ENCODE data around the gene TRAPPC12. TPM values are rescaled to one million over a fixed set of nuclear protein-coding genes. Genes with fewer than 3 reads are reported as not detected.

TRAPPC12 gene
- total RNA-seq, 6 experiments from 2014 or later: 69.1 to 83.3 (median 74.8) TPM

DNA sequence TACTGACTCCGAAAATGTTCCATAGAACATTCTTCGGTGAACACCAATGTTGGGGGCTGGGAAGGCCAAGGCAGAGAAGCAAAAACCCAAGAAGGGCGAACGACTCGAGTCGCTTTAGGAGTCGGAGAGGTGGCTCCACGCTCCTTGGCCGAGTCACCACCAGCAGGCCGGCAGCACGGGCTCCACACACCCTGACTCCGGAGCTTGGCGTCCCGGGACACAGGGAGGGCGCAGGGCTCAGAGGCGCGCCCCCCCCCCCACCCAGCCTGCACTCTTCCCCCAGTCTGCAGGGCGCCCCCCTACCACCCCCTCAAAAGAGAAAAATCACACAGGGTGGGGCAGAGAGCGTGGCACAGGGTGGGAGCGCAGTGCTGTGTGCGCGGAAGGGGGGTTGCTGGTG is 147.4 kb downstream of the TRAPPC12 start:
- no peak overlapping the region for H3K4me3 Mint-ChIP-seq
- peaks cover under 1% of the 10 kb centered on the region for H3K27me3 Mint-ChIP-seq (ENCODE audit: insufficient read depth)
- H3K27ac Mint-ChIP-seq: no peak overlapping the region
- H3K36me3 Mint-ChIP-seq (ENCODE audit: low read depth): no peaks in the 10 kb centered on the region
- H3K4me1 Mint-ChIP-seq (ENCODE audit: low read depth): peaks cover 23% of the 10 kb centered on the region
- no peak for DNase-seq
- TF ChIP-seq, protein P1, sequence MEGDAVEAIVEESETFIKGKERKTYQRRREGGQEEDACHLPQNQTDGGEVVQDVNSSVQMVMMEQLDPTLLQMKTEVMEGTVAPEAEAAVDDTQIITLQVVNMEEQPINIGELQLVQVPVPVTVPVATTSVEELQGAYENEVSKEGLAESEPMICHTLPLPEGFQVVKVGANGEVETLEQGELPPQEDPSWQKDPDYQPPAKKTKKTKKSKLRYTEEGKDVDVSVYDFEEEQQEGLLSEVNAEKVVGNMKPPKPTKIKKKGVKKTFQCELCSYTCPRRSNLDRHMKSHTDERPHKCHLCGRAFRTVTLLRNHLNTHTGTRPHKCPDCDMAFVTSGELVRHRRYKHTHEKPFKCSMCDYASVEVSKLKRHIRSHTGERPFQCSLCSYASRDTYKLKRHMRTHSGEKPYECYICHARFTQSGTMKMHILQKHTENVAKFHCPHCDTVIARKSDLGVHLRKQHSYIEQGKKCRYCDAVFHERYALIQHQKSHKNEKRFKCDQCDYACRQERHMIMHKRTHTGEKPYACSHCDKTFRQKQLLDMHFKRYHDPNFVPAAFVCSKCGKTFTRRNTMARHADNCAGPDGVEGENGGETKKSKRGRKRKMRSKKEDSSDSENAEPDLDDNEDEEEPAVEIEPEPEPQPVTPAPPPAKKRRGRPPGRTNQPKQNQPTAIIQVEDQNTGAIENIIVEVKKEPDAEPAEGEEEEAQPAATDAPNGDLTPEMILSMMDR (IDR thresholded peaks at IDR 0.05): no peak
- no peaks in the 10 kb centered on the region for H3K9me3 Mint-ChIP-seq

DNA sequence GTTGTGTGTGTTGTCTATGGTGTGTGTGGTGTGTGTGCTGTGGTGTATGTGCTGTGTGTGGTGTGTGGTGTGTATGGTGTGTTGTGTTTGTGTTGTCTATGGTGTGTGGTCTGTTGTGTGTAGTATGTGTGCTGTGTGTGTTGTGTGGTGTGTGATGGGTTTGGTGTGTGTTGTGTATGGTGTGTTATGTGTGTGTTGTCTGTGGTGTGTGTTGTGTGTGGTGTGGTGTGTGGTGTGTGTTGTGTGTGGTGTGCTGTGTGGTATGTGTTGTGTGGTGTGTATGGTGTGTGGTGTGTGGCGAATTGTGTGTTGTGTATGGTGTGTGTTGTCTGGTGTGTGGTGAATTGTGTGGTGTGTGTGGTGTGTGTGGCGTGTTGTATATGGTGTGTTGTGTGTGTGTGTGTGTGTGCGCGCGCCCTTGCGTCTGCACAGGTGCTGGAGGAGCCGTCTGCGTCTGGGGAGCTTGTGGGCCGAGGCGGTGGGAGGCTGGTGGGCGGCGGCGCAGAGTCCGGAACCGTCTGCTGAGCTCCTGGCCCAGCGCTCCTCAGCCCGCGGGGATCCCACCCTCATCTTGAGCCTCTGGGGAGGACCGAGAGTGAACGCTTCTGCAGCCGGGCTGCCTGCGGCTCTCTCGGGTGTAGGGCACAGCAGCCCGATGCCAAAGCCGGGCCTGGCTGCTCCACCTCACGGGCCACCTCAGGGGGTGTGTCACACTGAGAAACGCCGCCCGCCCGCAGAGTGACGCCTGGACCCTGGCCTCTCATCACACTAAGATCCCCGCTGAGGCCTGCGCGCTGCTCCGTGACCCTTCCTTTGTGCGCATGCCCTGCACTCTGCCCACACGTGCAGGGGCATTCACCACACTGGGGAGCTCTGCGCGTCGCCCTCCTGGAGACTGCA is 148.6 kb downstream of the TRAPPC12 start:
- no peak overlapping the region for H3K27ac Mint-ChIP-seq
- H3K9me3 Mint-ChIP-seq: no peaks in the 10 kb centered on the region
- peaks cover 19% of the 10 kb centered on the region for H3K4me1 Mint-ChIP-seq (ENCODE audit: low read depth)
- no peaks in the 10 kb centered on the region for H3K36me3 Mint-ChIP-seq (ENCODE audit: low read depth)
- TF ChIP-seq, protein P1 (IDR thresholded peaks at IDR 0.05): no peak
- H3K4me3 Mint-ChIP-seq: no peak overlapping the region
- H3K27me3 Mint-ChIP-seq (ENCODE audit: insufficient read depth): no peaks in the 10 kb centered on the region; the same call in 1 of the 2 replicates
- no peak for DNase-seq

Other genes with a start within 250 kb of the TRAPPC12 start
- gene EIPR1, start 1.9 kb upstream of the TRAPPC12 start, total RNA-seq (2021; fragmentation: NEBNext Ultra II Directional; extraction: Animal tissue kit (Norgen Biotek cat#: 25700)): 10 to 100 TPM; 26.6 to 30.9 (median 28.8) TPM
- 10 to 100 TPM; 66.6 to 94.2 (median 75.5) TPM for gene ADI1, start 139.8 kb downstream of the TRAPPC12 start, total RNA-seq (2021; fragmentation: NEBNext Ultra II Directional; extraction: Animal tissue kit (Norgen Biotek cat#: 25700))
- 10 to 100 TPM; 36.9 to 43.6 (median 39.7) TPM for gene RNASEH1, start 178.6 kb downstream of the TRAPPC12 start, total RNA-seq (2021; fragmentation: NEBNext Ultra II Directional; extraction: Animal tissue kit (Norgen Biotek cat#: 25700))
- gene RPS7, start 195.6 kb downstream of the TRAPPC12 start, total RNA-seq (2021; fragmentation: NEBNext Ultra II Directional; extraction: Animal tissue kit (Norgen Biotek cat#: 25700)): 1,000 to 10,000 TPM; 1,288 to 1,437 (median 1,316) TPM
- not detected for gene COLEC11, start 215.4 kb downstream of the TRAPPC12 start, total RNA-seq (2021; fragmentation: NEBNext Ultra II Directional; extraction: Animal tissue kit (Norgen Biotek cat#: 25700))

All from HFFc6 (cell line).